GM12873 (cell line): Measurements from ENCODE around the gene SPRING1.

ENCODE experiments used
- TF ChIP-seq, protein P1 (sequence below): IDR thresholded peaks from 2 replicates; pipeline ENCODE4 v1.5.1; 2012; ENCODE audit warnings: low read depth, mild to moderate bottlenecking, moderate library complexity, low read length, control low read depth; ENCODE audit not compliant: insufficient read depth; ENCODE audit errors: missing control alignments

Gene SPRING1

DNA sequence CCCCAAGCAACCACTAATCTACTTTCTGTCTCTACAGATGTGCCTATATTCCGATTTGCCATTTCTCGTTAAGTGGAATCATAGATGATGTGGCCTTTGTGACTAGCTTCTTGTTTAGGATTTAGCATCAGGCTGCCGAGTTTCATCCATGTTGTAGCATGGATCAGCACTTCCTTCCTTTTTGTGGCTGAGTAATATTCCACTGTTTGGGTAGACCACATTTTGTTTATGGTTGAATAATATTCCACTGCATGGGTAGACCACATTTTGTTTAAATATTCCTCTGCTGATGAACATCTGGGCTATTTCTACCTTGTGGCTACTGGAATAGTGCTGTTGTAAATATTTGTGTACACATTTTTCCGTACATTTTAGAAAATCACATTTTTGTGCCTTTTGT lies 36.4 kb downstream of the SPRING1 start:
- TF ChIP-seq, protein P1, sequence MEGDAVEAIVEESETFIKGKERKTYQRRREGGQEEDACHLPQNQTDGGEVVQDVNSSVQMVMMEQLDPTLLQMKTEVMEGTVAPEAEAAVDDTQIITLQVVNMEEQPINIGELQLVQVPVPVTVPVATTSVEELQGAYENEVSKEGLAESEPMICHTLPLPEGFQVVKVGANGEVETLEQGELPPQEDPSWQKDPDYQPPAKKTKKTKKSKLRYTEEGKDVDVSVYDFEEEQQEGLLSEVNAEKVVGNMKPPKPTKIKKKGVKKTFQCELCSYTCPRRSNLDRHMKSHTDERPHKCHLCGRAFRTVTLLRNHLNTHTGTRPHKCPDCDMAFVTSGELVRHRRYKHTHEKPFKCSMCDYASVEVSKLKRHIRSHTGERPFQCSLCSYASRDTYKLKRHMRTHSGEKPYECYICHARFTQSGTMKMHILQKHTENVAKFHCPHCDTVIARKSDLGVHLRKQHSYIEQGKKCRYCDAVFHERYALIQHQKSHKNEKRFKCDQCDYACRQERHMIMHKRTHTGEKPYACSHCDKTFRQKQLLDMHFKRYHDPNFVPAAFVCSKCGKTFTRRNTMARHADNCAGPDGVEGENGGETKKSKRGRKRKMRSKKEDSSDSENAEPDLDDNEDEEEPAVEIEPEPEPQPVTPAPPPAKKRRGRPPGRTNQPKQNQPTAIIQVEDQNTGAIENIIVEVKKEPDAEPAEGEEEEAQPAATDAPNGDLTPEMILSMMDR, result no peak

GRCh38 chr12:116700066-116700465 lies 37.8 kb downstream of the SPRING1 start:
- TF ChIP-seq, protein P1, result no peak

- TF ChIP-seq, protein P1, result no peak
Measured at GRCh38 chr12:116698554-116699075, 39.3 kb downstream of the SPRING1 start.

DNA sequence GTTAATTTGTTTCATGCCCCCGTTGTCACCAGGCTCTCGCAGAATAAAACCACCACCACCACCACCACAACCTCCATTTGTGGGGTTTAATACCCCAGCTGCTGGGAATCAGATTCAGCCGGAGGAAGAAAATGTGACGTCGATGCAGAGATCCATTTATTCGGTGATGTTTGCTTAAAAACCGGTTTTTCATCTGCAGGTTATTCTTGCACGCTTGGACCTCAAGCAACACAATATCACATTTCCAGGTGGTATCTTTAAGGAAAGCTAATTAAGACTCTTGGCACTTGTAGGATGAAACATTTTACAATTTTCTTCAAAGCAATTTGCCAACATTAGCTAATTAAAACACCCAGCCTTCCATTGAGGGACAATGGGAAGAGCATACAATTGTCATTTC lies 39.8 kb downstream of the SPRING1 start:
- TF ChIP-seq, protein P1, result no peak

DNA sequence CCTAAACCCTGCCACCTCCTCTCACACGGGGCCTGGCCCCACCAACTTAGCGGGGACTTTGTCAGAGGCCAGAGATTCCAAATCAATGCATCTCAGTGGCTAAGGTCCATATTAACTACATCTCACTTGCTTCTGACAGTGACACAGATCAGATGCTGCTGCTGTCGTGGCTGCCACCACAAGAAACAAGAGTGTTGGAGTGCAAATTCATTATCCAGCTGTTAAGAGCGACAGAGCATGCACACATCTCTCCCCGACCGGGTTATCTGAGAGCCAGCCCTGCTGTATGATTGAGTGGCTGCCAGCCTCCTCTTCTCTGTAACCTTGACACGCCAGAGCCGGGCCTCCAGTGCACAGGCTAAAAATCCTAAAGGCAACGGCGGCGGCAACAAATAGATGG lies 40.2 kb downstream of the SPRING1 start:
- TF ChIP-seq, protein P1, result no peak

GRCh38 chr12:116697305-116697704 lies 40.6 kb downstream of the SPRING1 start:
- TF ChIP-seq, protein P1, result peak; percentile 45

DNA sequence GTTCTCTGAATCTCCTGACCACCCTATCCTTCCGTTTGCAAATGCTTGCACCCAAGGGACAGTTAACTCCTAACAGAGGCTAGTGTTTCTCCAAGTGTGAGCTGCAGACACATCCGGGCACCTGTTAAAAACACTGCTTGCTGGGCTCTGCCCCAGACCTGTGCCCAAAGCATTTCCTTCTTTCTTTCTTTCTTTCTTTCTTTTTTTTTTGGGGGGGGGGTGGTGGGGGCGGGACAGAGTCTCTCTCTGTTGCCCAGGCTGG lies 42.5 kb downstream of the SPRING1 start:
- TF ChIP-seq, protein P1, result no peak
